ENCODE results near the gene SLC24A3. TPM values are rescaled to one million over a fixed set of nuclear protein-coding genes. Genes with fewer than 3 reads are reported as not detected.

The SLC24A3 gene
- total and polyA plus RNA-seq, 2 of the 13 experiments (the other 11 are each of a cell fraction or from before 2014, with no cell fraction given) = not detected

GRCh38 chr20:19620446-19620845 is 408.0 kb downstream of the SLC24A3 start (continued):
- TF ChIP-seq ZNF142 (CRISPR knock-in tag; IDR thresholded peaks at IDR 0.05) = no peak
- TF ChIP-seq ZNF407 (CRISPR knock-in tag; IDR thresholded peaks at IDR 0.05; ENCODE audit: not compliant biosample characterization) = no peak
- TF ChIP-seq ATF4 (CRISPR knock-in tag; IDR thresholded peaks at IDR 0.05) = peak in 1 of 2 experiments; percentile 79; a peak in 2 of 4 replicates
- TF ChIP-seq ZFP36L2 (CRISPR knock-in tag; IDR thresholded peaks at IDR 0.05) = no peak
- no peak for TF ChIP-seq ZNF547 (CRISPR knock-in tag; IDR thresholded peaks at IDR 0.05)
- no peak for TF ChIP-seq ZNF484 (CRISPR knock-in tag; IDR thresholded peaks at IDR 0.05; ENCODE audit: borderline replicate concordance, low read depth)
- TF ChIP-seq ZNF879 (CRISPR knock-in tag; IDR thresholded peaks at IDR 0.05) = no peak
- no peak for TF ChIP-seq ETV6 (CRISPR knock-in tag; conservative IDR thresholded peaks at IDR 0.05)
- TF ChIP-seq ZNF317 (CRISPR knock-in tag; IDR thresholded peaks at IDR 0.05) = no peak
- no peak for TF ChIP-seq KLF13 (CRISPR knock-in tag; IDR thresholded peaks at IDR 0.05)
- no peak for TF ChIP-seq MYC (CRISPR knock-in tag; IDR thresholded peaks at IDR 0.05; ENCODE audit: borderline replicate concordance)
- TF ChIP-seq MED13 (CRISPR knock-in tag; IDR thresholded peaks at IDR 0.05) = no peak
- TF ChIP-seq SKIL (CRISPR knock-in tag; IDR thresholded peaks at IDR 0.05; ENCODE audit: borderline replicate concordance) = no peak
